ENCODE measurements around the gene TPSD1.
"Not testable (repeated sequence)": the region's sequence is repeated elsewhere in the genome, so short reads cannot be mapped to it uniquely, and the experiment has no call there.

The TPSD1 gene

DNA sequence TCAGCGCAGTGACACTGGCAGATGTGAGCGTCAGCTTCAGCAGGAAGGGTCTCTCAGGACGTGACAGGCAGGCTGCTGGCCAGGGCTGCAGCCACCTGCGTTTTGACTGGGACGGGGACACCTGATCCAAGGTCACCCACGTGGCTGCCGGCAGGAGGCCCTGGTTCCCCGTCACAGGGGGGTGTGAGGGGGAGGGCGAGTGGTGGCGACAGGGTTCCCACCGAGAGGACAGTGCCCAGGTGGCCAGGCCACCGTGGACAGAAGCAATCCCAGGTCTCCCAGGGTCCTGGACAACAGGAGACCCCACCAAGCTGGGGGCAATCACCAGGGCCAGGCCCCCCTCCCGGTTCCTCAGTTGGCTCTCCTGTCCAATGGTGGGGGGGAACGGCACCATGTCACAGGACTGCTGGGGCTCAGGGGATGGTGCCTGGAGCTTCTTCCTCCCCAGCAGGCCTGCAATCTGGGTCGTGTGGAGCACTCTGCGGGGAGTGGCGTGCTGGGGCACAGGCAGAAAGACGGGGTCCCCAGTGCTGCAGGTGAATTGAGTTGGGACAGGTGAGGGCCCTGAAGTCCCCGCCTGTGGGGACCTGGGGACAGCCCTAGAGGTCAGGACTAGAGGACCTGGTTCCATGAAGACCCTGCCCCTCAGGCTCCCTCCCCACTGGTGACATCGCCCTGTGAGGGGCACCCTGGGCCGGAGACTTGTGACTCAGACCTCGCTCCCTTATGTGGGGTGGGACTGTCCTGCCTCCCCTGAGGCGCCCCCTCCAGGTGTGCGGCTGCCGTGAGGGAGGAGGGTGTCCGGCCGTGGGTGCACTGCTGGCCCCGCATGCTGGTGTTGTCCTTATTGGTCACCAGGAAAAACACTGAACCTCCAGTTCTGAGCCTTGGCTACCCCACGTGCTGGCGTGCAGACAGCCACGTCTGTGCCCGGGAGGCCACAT, 11.7 kb upstream of the TPSD1 start:
- H3K36me3 ChIP-seq (ENCODE audit: insufficient read depth, low read length); H3K27ac ChIP-seq (ENCODE audit: low read depth, low read length); H3K4me3 ChIP-seq (ENCODE audit: low read depth, low read length); H2AFZ ChIP-seq (ENCODE audit: low read length, unreplicated experiment); H3K4me1 ChIP-seq (ENCODE audit: control insufficient read depth, insufficient read depth, low read length, unreplicated experiment); H3K79me2 ChIP-seq (ENCODE audit: control insufficient read depth, insufficient read depth, low read length, unreplicated experiment): not testable (repeated sequence)
- peaks cover 21% of the 10 kb centered on the region for H3K27me3 ChIP-seq (ENCODE audit: insufficient read depth, low read length)

DNA sequence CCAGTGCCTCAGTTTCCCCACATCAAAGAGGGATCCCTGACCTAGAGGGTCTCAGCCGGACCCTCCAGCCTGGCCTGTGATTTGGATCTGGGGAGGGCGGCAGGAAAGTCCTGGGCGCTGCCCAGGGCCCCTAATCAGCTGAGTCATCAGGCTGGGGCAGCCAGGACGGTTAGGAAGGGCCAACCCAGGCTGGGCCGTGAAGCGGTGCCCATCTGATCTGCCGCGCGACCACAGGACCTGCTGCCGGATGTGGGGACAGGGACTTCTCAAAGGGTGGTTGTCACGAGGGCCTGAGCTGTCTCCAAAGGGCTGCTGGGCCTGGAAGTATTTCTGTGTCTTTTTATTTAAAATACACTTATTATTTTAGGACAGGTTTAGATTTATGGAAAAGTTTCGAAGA, 11.0 kb upstream of the TPSD1 start:
- H3K4me3 ChIP-seq (ENCODE audit: low read depth, low read length): no peak overlapping the region
- H3K4me1 ChIP-seq (ENCODE audit: control insufficient read depth, insufficient read depth, low read length, unreplicated experiment): no peaks in the 10 kb centered on the region
- H3K36me3 ChIP-seq (ENCODE audit: insufficient read depth, low read length): no peaks in the 10 kb centered on the region
- H3K27me3 ChIP-seq (ENCODE audit: insufficient read depth, low read length): peaks cover 21% of the 10 kb centered on the region
- no peaks in the 10 kb centered on the region for H3K79me2 ChIP-seq (ENCODE audit: control insufficient read depth, insufficient read depth, low read length, unreplicated experiment)
- no peak overlapping the region for H2AFZ ChIP-seq (ENCODE audit: low read length, unreplicated experiment)
- no peak overlapping the region for H3K27ac ChIP-seq (ENCODE audit: low read depth, low read length)

DNA sequence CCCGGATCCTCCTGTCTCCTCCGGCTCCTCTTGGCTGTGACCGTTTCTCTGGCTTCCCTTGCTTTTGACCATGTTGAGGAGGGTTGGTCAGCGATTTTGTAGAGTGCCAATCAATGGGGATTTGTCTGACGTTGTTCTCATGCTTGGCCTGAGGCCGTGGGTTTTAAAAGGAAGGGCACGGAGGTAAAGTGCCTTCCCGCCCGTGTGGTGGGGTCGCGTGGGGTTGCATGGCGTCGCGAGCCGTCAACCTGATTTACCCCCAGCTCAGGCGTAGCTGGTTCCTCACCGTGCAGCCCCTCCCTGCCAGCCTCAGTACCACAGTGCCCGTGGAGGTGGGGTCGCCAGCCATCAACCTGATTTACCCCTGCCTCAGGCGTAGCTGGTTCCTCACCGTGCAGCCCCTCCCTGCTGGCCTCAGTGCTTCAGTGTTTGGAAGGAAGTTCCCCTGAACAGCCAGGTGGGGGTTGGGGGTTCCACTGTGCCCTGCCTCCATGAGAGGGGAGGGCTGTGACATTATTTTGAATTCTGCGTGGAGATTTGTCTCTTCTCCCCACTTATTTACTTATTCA, 10.3 kb upstream of the TPSD1 start:
- no peak overlapping the region for H2AFZ ChIP-seq (ENCODE audit: low read length, unreplicated experiment)
- no peaks in the 10 kb centered on the region for H3K4me1 ChIP-seq (ENCODE audit: control insufficient read depth, insufficient read depth, low read length, unreplicated experiment)
- peaks cover 21% of the 10 kb centered on the region for H3K27me3 ChIP-seq (ENCODE audit: insufficient read depth, low read length)
- no peak overlapping the region for H3K27ac ChIP-seq (ENCODE audit: low read depth, low read length)
- H3K4me3 ChIP-seq (ENCODE audit: low read depth, low read length): no peak overlapping the region
- H3K36me3 ChIP-seq (ENCODE audit: insufficient read depth, low read length): no peaks in the 10 kb centered on the region
- no peaks in the 10 kb centered on the region for H3K79me2 ChIP-seq (ENCODE audit: control insufficient read depth, insufficient read depth, low read length, unreplicated experiment)

DNA sequence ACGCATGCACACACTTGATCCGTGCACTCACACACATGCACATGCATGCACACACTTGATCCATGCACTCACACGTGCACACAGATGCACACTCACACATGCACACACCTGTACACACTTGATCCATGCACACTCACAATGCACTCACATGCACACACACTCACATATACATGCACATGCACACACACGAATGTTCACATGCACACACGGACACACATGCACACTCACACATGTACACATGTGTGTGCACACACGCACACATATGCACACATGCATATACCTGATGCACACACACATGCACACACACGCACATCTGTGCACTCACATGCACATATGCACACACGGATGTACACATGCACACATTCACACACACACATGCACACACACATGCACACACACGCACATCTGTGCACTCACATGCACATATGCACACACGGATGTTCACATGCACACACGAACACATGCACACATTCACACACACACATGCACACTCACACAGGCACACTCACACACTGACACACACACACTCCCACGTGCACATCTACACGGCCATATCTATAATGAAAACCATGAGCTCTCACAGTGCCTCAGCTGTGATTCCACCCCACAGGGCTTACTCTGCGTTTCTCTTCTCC, 7.8 kb upstream of the TPSD1 start:
- H3K27ac ChIP-seq (ENCODE audit: low read depth, low read length); H3K79me2 ChIP-seq (ENCODE audit: control insufficient read depth, insufficient read depth, low read length, unreplicated experiment); H3K36me3 ChIP-seq (ENCODE audit: insufficient read depth, low read length); H2AFZ ChIP-seq (ENCODE audit: low read length, unreplicated experiment); H3K4me3 ChIP-seq (ENCODE audit: low read depth, low read length); H3K4me1 ChIP-seq (ENCODE audit: control insufficient read depth, insufficient read depth, low read length, unreplicated experiment): not testable (repeated sequence)
- H3K27me3 ChIP-seq (ENCODE audit: insufficient read depth, low read length): peaks cover 21% of the 10 kb centered on the region

DNA sequence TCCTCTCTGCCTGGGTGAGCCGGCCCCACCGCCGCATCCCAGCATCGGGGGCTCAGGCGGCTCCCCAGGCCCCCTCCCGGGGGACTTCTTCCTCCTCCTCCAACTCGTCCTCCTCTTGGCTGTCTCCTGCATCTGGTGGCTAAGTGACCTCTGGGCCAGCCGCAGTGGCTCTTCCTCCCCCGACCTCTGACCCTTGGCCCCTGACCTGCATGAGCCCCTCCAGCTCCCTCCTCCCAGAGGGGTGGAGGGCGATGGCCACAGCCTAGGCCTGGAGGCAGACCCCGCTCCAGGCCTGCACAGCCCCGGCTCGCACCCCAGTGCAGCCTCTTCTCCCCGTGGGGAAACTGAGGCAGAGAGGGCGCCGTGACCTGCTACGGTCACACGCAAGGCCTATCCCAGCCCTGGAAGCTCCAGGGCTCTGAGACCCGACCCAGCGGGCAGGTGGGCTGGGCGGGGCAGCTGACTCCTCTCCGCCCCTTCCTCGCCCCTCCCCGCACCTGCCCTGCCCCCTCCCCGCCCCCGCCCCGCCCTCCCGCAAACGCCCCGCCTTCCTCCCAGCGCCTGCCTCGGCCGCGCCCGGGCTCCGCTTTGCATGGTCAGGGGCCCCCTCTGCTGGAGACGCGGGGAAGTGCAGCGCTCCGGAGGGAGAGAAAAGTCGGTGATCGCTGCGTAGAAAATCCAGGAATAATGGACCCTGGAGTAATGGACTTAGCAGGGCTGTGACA, 6.7 kb upstream of the TPSD1 start:
- H2AFZ ChIP-seq (ENCODE audit: low read length, unreplicated experiment); H3K27ac ChIP-seq (ENCODE audit: low read depth, low read length); H3K4me1 ChIP-seq (ENCODE audit: control insufficient read depth, insufficient read depth, low read length, unreplicated experiment); H3K36me3 ChIP-seq (ENCODE audit: insufficient read depth, low read length); H3K79me2 ChIP-seq (ENCODE audit: control insufficient read depth, insufficient read depth, low read length, unreplicated experiment); H3K4me3 ChIP-seq (ENCODE audit: low read depth, low read length): not testable (repeated sequence)
- peaks cover 21% of the 10 kb centered on the region for H3K27me3 ChIP-seq (ENCODE audit: insufficient read depth, low read length)

DNA sequence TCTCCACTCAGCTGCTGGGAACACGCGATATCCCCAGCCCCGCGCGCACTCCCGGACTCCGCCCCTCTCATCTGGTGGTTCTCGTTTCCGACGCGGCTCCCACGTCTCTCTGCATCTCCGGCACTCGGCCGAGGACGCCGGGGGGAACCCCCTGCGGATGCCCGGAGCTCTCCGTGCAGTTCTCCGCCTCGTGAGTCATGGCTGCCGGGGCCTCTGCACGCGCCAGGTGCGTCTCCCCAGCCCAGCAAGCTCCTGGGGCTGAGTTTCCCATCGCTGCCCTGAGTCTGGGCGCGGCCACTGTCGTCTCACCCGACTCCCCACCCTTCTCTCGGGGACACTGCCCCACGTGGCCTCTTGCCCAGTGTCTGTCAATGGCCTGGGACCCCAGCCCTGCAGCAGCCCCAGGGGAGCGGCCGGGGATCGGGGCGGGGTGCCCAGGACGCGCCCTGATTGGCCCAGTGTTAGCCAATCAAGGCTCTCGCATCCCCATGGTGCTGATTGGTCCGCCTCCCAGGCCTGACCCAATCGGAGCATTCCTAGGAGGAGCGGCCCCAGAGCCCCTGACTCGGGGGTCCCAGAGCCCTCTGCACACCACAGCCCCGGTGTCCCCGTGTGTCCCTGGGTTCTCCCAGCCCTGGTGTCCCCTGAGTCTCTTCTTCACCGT, 2.0 kb upstream of the TPSD1 start:
- not testable (repeated sequence) for H3K79me2 ChIP-seq (ENCODE audit: control insufficient read depth, insufficient read depth, low read length, unreplicated experiment); H3K36me3 ChIP-seq (ENCODE audit: insufficient read depth, low read length); H2AFZ ChIP-seq (ENCODE audit: low read length, unreplicated experiment); H3K27ac ChIP-seq (ENCODE audit: low read depth, low read length); H3K4me3 ChIP-seq (ENCODE audit: low read depth, low read length); H3K4me1 ChIP-seq (ENCODE audit: control insufficient read depth, insufficient read depth, low read length, unreplicated experiment); H3K27me3 ChIP-seq (ENCODE audit: insufficient read depth, low read length)

DNA sequence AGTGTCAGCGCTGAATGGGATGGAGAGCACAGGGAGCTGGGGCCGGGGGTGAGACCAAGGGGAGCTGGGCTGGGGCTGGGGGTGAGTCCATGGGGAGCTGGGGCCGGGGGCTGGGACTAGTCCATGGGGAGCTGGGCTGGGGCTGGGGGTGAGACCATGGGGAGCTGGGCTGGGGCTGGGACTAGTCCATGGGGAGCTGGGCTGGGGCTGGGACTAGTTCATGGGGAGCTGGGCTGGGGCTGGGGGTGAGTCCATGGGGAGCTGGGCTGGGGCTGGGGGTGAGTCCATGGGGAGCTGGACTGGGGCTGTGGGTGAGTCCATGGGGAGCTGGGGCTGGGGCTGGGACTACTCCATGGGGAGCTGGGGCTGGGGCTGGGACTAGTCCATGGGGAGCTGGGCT, 1.0 kb upstream of the TPSD1 start:
- not testable (repeated sequence) for H3K4me3 ChIP-seq (ENCODE audit: low read depth, low read length); H3K36me3 ChIP-seq (ENCODE audit: insufficient read depth, low read length); H3K4me1 ChIP-seq (ENCODE audit: control insufficient read depth, insufficient read depth, low read length, unreplicated experiment); H2AFZ ChIP-seq (ENCODE audit: low read length, unreplicated experiment); H3K79me2 ChIP-seq (ENCODE audit: control insufficient read depth, insufficient read depth, low read length, unreplicated experiment); H3K27ac ChIP-seq (ENCODE audit: low read depth, low read length)
- H3K27me3 ChIP-seq (ENCODE audit: insufficient read depth, low read length): peaks cover 11% of the 10 kb centered on the region

DNA sequence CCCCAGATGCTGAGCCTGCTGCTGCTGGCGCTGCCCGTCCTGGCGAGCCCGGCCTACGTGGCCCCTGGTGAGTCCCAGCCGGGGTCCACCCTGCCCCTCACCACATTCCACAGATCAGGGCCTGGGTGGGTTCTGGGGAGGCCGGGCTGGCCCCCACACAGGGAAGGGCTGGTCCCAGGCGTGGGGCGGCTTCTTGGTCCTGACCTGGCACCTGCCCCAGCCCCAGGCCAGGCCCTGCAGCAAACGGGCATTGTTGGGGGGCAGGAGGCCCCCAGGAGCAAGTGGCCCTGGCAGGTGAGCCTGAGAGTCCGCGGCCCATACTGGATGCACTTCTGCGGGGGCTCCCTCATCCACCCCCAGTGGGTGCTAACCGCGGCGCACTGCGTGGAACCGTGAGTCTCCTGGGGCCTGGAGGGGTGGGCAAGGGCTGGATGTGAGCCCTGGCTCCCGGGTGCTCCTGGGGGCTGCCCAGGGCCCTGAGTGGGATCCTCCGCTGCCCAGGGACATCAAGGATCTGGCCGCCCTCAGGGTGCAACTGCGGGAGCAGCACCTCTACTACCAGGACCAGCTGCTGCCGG, 516 bp downstream of the TPSD1 start:
- not testable (repeated sequence) for H3K4me3 ChIP-seq (ENCODE audit: low read depth, low read length); H3K36me3 ChIP-seq (ENCODE audit: insufficient read depth, low read length); H3K4me1 ChIP-seq (ENCODE audit: control insufficient read depth, insufficient read depth, low read length, unreplicated experiment); H2AFZ ChIP-seq (ENCODE audit: low read length, unreplicated experiment); H3K27ac ChIP-seq (ENCODE audit: low read depth, low read length); H3K79me2 ChIP-seq (ENCODE audit: control insufficient read depth, insufficient read depth, low read length, unreplicated experiment)
- H3K27me3 ChIP-seq (ENCODE audit: insufficient read depth, low read length): peaks cover 27% of the 10 kb centered on the region

DNA sequence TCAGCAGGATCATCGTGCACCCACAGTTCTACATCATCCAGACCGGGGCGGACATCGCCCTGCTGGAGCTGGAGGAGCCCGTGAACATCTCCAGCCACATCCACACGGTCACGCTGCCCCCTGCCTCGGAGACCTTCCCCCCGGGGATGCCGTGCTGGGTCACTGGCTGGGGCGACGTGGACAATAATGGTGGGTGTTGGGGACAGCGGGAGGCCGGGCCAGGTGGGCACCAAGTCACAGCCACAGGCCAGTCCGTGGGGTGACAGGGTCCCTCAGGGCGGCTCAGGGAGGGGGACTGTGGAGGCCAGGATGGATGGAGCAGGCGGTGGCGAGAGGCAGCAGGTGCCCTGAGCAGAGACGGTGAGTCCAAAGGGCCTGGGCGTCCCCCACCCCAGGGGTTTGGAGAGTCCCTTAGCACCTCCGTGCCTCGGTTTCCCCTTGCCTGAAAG, 1.0 kb downstream of the TPSD1 start:
- Histone ChIP-seq H3K27me3 (ENCODE audit: insufficient read depth, low read length) (peaks cover 32% of the 10 kb centered on the region), H3K4me1 (ENCODE audit: control insufficient read depth, insufficient read depth, low read length, unreplicated experiment) (no peaks in the 10 kb centered on the region)

More for the DNA sequence above, 1.0 kb downstream of the TPSD1 start:
- Histone ChIP-seq H2AFZ (ENCODE audit: low read length, unreplicated experiment) (no peak overlapping the region), H3K36me3 (ENCODE audit: insufficient read depth, low read length) (no peaks in the 10 kb centered on the region), H3K4me3 (ENCODE audit: low read depth, low read length) (no peak overlapping the region), H3K27ac (ENCODE audit: low read depth, low read length) (no peak overlapping the region), H3K79me2 (ENCODE audit: control insufficient read depth, insufficient read depth, low read length, unreplicated experiment) (no peaks in the 10 kb centered on the region)

Data from ACC112 (cell line).